GM10266 (cell line): ENCODE measurements around the gene CABYR.

Experiments used
- DNase-seq: peaks from one replicate; pipeline ENCODE4 v3.0.0; 2012; ENCODE audit errors: extremely low spot score
- CTCF ChIP-seq: IDR thresholded peaks from 2 replicates; pipeline ENCODE4 v1.5.1; 2012; ENCODE audit warnings: mild to moderate bottlenecking, low read depth; ENCODE audit not compliant: control insufficient read depth, insufficient read depth; ENCODE audit errors: missing control alignments

CABYR gene

GRCh38 chr18:24103320-24104021 lies 35.4 kb upstream of the CABYR start:
- DNase-seq = no peak
- no peak for TF ChIP-seq CTCF

- TF ChIP-seq CTCF = no peak
- DNase-seq = no peak
Observed at GRCh38 chr18:24104486-24104885, 34.4 kb upstream of the CABYR start.

- DNase-seq = no peak
Observed at GRCh38 chr18:24108641-24109040, 30.2 kb upstream of the CABYR start.

GRCh38 chr18:24111936-24112335 lies 26.9 kb upstream of the CABYR start:
- no peak for TF ChIP-seq CTCF
- DNase-seq = no peak

More at GRCh38 chr18:24108641-24109040, 30.2 kb upstream of the CABYR start:
- no peak for TF ChIP-seq CTCF

GRCh38 chr18:24112464-24112863 lies 26.4 kb upstream of the CABYR start:
- DNase-seq = no peak
- TF ChIP-seq CTCF = no peak

GRCh38 chr18:24112874-24113615 lies 25.8 kb upstream of the CABYR start:
- no peak for DNase-seq
- no peak for TF ChIP-seq CTCF
